ENCODE measurements around the gene PRPF19.

Gene PRPF19

DNA sequence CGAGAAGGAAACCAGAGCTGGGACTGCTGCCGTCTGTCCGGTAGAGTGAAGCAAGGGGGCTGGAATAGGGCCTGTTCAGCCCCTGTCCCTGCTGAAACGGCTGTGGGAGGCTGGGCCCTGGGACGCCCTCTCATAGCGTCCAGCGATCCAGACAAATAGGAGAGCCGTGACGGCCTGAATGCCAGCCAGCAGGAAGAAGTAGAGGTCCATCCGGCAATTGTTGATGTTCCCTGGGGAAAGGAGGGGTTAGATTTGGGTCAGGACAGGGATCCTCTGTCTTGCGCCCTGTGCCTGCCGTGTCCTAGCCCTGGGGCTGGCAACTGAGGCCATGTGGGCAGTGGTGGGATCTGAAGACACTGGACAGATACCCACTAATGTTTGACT, 30.8 kb upstream of the PRPF19 start:
- no peak for DNase-seq

DNA sequence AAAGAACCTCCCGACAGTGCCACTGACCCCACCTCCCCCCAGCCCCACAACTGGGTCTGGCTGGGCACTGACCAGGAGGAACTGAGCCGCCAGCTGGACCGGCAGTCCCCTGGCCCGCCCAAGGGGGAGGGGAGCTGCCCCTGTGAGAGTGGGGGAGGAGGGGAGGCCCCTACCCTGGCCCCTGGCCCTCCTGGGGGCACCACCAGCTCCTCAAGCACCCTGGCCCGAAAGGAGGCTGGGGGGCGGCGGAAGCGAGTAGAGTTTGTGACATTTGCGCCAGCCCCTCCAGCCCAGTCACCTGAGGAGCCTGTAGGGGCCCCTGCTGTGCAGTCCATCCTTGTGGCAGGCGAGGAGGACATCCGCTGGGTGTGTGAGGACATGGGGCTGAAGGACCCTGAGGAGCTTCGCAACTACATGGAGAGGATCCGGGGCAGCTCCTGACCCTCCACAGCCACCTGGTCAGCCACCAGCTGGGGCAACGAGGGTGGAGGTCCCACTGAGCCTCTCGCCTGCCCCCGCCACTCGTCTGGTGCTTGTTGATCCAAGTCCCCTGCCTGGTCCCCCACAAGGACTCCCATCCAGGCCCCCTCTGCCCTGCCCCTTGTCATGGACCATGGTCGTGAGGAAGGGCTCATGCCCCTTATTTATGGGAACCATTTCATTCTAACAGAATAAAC, 30.2 kb upstream of the PRPF19 start:
- DNase-seq, result no peak

DNA sequence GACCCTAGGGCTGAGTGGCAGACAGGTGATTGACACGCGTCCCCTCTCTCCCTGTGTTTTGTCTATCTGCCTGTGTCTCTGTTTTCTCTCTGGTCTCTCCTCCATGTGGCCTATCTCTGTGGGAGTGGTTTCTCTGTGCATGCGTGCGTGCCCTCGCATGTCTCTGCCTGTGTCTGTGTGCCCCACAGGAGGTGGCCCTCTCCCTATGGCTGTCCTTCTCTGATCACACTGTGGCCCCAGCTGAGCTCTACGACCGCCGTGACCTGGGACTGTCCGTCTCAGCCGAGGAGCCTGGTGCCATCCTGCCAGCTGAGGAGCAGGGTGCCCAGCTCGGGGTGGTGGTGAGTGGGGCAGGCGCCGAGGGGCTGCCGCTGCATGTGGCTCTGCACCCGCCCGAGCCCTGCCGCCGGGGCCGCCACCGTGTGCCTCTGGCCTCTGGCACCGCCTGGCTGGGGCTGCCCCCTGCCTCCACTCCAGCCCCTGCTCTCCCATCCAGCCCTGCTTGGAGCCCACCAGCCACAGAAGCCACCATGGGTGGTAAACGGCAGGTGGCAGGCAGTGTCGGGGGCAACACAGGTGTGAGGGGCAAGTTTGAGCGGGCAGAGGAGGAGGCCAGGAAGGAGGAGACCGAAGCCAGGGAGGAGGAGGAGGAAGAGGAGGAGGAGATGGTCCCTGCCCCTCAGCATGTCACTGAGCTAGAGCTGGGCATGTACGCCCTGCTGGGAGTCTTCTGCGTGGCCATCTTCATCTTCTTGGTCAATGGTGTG, 29.5 kb upstream of the PRPF19 start:
- DNase-seq, result no peak

DNA sequence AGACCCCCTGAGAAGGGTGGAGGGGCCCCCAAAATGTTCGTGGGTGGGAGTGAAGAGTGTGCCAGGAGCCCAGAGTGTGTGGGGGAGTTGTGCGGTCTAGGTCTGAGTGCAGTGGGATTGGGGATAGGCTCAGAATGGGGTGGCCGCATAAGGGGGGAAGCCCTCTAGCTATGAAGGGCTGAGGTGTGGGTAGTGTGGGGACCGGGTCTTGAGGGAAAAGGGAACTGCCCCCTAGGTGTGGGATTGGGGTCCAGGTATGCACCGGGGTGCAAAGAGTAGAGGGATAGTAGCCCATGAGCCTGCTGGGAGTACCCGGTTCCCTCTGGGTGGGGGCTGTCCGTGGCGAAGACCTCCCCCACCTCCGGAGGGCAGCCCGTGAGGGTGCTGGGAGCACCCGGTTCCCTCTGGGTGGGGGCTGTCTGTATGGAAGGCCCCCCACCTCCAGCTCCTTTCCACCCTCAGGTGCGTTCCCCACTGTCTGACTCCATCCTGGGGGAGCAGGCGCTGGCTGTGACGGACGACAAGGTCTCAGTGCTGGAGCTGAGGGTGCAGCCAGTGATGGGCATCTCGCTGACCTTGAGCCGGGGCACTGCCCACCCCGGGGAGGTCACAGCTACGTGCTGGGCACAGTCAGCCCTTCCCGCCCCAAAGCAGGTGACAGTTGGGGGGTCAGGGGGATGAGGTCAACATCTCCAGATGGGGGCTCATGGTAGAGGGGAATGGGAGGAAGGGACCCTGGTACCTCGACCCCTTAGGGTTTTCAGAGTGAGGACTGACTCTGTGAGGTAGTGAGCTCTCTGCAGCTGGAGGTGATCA, 28.6 kb upstream of the PRPF19 start:
- DNase-seq, result no peak

DNA sequence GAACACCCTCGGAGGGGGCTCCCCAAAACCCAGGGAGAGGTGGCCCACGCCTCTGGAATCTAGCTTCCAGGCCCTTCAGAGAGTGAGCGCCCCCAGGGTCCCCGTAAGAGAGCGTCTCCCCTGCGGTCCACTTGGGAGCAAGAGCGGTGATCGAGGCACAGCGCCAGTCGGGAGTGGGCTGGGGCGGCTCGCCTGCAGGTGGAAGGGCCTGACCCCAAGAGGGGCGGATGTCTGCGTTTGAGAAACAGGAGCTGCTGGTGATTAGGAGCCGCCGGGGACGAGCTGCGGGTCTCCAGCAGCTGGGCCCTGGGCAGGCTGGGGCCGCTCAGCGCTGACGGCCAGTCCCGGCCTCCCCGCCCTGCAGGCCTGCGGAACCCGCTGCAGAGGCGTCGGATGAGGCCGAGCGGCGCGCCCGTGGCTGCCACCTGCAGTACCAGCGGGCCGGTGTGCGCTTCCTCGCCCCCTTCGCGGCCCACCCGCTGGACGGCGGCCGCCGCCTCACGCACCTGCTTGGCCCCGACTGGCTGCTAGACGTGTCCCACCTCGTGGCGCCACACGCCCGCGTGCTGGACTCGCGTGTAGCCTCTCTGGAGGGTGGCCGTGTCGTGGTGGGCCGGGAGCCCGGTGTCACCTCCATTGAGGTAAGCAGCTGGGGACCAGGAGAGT, 27.9 kb upstream of the PRPF19 start:
- no peak for DNase-seq

DNA sequence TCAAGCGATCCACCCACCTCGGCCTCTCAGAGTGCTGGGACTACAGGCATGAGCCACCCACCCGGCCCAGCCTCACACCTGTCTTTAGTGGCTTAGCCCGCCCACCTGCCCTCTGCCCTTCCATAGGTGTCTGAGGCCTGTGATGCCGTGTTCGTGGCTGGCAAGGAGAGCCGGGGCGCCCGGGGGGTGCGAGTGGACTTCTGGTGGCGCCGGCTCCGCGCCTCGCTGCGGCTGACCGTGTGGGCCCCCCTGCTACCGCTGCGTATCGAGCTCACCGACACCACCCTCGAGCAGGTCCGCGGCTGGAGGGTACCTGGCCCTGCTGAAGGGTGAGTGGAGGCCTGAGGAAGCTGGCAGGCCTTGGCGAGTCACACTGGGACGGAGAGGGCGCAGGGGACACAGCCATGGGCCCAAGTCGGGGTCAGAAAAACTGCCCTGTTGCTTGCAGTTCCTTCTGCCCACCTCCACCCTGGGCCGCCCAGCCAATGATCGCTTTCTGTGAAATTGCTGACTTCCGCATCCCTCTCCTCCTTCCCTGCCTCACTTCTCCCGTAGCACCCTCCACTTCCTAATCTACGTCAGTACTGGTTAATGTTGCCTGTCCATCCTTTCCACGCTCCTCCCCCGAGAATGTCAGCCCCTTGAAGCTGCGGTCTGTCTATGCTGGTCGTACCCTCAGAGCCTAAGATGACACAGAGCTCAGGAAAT, 27.2 kb upstream of the PRPF19 start:
- no peak for DNase-seq

DNA sequence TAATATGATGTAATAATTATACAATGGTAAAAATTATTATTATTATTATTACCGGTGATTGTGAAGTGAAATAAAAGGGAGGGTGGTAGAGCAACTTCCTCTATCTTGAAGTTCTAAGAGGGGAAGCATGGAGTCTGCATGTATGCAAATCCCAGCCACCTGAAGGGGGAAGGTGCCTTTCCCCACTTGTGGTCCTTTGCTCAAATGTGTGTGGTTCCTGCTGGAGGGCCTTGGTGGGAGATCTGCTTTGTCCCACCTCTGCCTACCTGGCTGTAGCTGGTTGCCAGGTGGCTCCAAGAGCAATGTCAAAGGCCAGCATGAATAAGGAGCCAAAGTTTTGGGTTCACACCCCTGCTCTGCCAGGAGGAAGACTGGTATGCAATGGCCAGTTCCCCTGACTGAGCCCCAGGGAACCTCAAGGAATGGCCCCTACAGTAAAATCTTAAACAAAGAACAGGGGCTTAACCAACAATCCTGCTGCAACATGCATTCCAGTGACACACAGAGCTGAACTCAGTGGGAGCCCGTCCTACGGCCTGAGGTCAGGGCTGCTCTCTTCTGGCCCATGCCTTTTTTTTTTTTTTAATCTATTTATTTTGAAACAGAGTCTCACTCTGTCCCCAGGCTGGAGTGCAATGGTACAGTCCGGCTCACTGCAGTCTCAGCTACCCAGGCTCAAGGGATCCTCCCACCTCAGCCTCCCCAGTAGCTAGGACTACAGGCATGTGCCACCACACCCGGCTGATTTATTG, 26.4 kb upstream of the PRPF19 start:
- no peak for DNase-seq

DNA sequence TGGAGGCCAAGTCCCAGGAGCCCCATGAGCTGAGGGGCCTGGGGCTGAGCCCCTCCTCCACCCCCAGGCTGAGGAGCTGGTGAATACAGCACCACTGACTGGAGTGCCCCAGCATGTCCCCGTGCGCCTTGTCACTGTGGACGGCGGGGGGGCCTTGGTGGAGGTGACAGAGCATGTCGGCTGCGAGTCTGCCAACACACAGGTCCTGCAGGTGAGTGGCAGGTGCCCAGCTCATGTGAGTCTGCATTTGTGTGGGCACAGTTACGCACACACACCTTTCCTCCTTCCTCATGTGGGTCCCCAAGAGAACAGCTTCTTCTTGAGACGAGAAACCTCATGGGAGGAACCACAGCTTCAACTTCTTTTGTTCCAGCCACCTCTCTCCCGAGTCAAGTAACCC, 25.5 kb upstream of the PRPF19 start:
- no peak for DNase-seq

DNA sequence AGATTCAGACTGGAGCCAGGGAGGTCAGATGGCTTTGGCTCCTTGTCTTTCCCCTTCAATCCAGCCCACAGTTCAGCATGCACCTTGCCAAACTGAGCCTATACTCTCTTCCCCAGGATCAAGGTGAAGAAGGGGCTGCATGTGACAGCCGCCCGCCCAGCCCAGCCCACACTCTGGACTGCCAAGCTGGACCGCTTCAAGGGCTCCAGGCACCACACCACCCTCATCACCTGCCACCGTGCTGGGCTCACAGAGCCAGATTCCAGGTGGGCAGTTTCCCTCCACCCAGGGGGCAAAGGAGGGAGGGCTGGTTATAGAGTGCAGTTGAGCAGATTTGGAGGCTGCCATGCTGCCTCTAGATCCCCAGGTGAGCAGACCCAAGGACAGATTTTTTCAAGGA, 24.0 kb upstream of the PRPF19 start:
- DNase-seq, result no peak

DNA sequence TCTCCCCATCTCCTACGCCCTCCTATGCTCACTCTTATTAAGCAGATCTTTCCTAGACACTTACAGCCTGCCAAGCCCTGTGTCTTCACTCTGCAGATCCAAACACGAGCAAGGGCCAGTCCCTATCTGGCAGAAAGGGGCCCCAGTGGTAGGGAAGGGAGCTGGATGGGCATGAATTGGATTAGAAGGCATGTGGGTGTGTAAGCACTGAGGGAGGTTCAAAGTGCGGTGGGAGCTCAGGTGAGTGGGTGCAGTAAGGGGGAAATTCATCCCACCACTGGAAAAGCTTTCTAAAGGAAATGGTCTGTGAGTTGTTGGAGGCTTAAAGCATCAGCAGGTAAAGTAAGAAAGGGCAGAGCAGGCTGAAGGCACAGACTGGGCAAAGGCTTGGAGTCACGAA, 23.4 kb upstream of the PRPF19 start:
- DNase-seq, result no peak

DNA sequence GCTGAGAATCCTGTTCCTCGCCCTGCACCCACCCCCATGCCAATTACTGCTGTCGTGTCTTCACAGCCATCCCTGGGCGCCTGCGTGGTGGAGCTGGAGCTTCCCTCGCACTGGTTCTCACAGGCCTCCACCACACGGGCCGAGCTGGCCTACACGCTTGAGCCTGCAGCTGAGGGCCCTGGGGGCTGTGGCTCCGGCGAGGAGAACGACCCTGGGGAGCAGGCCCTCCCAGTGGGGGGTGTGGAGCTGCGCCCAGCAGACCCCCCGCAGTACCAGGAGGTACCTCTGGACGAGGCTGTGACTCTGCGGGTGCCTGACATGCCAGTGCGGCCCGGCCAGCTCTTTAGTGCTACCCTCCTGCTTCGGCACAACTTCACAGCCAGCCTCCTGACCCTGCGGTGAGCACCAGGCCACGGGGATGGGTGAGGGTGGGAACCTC, 22.2 kb upstream of the PRPF19 start:
- no peak for DNase-seq

DNA sequence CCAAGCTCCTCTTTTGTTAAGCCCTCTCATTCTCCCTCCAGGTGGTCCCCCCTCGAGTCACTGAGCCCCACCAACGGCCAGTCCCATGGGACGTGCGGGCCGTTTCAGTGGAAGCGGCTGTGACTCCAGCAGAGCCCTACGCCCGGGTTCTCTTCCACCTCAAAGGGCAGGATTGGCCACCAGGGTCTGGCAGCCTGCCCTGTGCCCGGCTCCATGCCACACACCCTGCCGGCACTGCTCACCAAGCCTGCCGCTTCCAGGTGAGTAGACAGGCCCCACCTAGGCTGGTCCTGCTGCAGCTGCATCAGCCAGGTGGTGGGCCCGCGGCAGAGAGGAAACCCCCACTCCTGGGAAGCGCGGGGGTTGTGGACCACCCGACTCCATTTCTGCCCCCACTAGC, 21.2 kb upstream of the PRPF19 start:
- DNase-seq, result no peak

DNA sequence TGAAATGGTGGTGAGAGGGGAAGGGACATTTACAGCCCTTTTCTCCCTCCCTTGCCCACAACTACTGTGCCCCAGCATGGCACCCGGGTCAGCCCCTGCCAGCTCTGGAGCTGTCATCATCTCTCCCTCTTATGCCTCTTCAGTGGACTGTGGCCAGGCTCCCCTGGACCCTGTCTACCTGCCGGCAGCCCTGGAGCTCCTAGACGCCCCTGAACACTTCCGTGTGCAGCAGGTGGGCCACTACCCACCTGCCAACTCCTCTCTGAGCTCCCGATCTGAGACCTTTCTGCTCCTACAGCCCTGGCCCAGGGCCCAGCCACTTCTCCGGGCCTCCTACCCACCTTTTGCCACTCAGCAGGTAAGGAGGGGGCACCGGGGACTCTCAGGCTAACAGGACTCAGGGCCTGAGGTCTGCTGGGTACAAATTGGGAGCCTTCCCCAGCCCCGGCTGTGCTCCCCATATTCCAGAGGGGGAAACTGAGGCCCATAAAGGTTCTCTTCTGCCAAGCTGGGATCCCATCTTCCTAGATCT, 20.7 kb upstream of the PRPF19 start:
- no peak for DNase-seq

DNA sequence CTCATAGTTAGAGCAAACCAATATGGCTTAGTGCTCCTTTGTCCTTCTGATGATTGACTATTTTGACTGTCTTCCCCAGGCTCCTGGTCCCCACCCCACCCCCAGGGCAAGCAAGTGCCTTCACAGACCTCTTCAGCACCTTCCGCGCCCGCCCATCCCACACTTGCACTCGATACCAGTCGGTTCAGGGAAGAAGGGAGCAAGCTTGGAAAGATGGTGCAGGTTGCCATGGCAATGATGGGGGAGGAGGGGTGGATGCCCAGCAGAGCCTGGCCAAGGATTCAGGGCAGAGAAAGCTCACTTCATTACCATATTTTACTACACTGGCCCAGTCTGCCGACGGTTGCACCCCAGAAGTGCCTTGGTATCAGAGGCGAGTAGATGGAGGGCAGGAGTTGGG, 20.1 kb upstream of the PRPF19 start:
- no peak for DNase-seq

DNA sequence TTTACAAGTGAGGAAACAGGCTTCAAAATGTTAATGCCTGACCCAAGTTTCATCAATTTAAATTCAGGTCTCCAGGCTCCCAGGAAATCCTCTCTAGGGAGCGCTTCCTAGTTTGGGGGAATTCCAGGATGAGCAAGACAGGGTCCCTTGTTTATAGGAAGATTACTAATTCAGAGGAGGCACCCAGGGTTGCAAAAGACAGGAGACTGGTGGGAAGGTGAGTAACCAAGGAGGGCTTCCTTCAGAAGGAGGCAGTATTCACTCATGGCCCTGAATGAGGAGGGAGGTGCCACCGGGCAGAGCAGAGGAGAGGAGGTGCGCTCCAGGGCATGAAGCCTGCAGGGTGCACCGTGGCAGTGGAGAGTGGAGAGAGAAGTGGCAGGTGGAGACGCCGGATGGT, 19.5 kb upstream of the PRPF19 start:
- no peak for DNase-seq

DNA sequence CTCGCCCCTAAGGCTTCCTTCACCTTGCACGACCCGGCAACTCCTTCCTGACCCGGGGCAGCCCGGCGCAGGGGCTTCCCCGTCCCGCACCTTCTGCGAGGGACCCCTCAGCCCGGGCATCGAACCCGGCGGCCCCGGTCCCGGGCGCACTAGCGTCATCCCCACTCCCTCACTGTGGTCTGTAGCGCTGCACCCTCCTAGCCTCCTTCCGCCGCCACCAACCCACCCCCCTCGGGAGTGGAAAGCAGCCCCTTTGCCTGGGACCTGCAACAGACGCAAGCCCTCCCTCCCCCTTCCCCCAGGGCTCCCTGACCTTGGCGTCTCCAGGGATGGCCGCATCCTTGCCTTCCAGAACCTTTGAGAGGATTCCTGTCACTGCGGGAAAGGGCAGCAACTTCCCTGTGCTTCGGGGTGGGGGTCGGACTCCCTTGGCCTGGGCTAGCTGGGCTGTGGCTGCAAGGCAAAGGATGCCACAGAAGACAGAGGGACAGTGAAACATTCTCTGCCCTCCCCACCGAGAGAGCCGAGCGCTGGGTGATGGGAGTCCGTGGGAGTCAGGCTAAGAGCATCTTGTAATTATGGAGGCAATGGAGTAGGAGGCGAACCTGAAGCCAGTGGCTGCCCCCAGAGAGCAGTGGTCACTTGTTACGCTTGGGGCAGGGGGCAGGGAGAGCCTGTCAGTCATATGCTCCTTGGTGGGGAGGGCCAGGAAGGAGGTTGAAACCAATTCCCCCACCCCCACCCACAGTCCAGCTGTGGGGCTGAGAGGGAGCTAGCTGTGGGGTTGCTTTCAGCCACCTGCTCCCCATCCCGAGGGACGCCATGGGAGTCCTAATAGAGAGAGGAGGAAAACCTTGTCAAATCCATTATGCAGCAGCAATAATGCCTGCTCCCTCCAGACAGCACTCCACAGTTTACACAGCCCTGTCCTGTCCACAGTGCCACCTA, 18.8 kb upstream of the PRPF19 start:
- no peak for DNase-seq

DNA sequence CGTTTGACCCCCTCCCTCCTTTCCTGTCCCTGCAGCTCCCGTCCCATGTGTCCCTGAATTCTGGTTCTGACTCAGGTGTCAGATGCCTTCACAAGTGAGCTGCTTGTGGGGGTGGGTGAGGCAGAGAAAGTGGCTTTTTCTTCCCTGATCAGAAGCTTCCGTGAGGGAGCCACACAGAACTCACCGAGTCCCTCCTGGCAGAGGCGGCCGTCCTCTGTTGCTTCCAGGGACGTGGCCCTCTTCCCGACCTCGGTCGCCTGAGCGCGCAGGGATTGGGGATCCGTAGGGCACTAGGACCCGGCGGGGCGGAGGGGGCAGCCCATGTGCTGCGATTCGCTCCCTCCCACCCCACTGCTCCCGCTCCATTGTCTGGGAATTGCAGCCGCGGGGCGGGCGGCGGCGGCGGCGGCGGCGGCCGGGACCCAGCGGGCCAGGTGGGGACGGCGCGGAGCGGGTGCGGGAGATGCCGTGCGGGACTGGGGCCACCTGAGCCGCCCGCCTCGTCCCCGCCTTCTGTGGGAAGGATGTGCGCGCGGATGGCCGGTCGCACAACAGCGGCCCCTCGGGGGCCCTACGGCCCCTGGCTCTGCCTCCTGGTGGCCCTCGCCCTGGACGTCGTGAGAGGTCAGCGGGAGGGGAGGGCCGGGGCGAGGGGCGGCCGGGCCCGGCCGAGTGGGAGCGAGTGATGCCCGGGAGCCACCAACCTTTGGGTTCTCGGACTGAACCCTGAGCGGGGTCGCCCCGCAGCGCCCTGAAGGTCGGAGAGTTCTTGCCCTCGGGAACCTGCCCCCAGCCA, 17.9 kb upstream of the PRPF19 start, which contains the start of gene TMEM132A:
Gene TMEM132A, plus strand, starts transcription at position 351 of the 796 bp plus-strand sequence. Its CDS starts 174 bp downstream, at position 525.
- no peak for DNase-seq

DNA sequence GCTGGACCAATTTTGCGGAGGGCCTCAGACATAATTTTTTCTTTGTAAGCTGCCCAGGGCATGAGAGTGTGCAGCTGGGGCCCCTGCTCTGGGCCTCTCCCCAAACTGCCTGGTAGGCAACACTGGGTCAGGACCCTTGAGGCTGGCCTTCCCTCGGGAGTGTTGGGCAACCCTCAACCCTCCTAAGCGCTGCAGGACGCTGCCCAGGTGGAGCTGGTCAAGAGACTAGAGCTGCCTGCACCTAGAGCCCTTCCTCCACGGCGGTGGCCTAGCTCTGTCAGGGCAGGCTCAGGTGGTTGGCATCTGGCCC, 17.4 kb upstream of the PRPF19 start:
- no peak for DNase-seq

DNA sequence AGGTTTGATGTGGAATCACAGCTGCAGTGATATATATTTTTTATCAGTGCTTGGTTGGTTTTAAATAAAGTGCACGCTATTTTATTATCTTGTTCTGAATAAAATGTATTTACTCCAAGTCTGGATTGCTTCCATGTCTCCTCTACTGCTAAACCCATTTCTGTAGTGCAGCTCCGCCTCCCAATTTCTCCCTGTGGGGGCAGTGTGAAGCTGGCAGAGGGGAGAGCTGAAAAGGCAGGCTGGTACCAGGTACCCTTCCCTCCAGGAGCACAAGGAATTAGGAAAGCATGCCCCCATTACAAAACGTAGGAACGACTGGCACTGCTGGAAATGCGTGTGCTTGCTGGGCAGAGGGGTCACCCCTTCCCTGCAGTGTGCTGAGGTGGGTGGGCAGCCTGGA, 16.9 kb upstream of the PRPF19 start:
- no peak for DNase-seq

DNA sequence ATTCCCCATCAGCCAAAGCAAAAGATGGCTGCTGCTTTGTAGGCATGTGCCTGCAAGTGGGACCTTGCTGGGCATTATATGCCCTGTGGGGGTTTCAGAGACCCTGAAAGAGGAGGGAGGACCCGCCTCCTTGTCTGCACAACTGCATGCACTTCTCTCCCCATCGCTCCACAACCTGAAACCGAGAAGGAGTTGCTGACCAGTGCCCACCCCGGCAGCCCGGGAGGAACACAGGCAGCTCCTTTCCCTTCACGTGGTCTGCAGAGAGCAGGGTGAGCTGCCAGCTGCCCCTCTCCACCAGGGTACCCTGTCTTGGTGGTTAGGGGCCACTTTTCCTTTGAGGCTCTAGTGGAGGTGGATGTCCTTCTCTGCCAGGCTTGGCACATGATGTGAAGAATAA, 16.5 kb upstream of the PRPF19 start:
- DNase-seq, result no peak
